Activated CD8-positive, alpha-beta memory T cell treated with anti-CD3 and anti-CD28 coated beads for 36 hours (primary cell): ENCODE measurements around the gene IPCEF1. TPM values are rescaled to one million over a fixed set of nuclear protein-coding genes. Genes with fewer than 3 reads are reported as not detected.

Experiments
- CTCF ChIA-PET: fragments of 350-600 bp; sonication (Branson Sonifier 250); formaldehyde crosslinking; loops from one replicate; lab custom pipeline; 2021; ENCODE audit warnings: antibody characterized with exemption; lab: Charles Lee
- POLR2A ChIA-PET: fragments of 350-600 bp; sonication (Branson Sonifier 250); formaldehyde crosslinking; loops from one replicate; lab custom pipeline; 2021; ENCODE audit warnings: antibody characterized with exemption; lab: Charles Lee
- total RNA-seq, 2 experiments: library from RNA; stranded (reverse); gene quantifications; one replicate each; pipeline ENCODE4 v1.2.3, GENCODE V29; 2021

The IPCEF1 gene
- total RNA-seq, 2 experiments from 2014 or later = 13.0 to 13.3 TPM

DNA sequence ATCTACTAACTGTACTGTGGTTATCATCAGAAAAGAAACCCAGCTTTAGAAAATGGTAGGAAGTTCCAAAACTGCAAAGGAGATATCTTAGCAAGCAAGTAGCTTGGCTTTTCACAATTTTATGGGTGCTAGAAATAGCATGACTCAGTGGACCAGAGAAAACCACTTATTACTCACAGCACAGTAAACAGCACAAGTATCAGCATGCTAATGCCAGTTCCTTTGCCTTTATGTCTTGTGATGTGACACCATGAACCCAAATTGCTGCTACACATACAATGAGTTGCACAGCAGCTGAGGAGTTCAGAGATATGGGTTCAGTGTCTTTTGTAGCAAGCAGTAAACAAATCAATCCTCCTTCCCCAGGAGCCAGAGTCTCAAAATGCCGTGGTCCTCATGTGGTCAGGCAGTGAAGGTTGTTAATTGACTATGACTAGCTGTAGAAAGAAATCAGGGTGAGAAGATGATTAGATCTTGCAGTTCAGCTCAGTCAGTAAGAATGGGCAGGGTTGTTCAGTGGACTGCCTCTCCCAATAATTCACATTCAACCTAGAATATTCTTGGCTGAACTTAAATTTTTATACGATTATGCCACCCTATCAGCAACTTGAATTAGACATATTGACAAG, 244.3 kb downstream of the IPCEF1 start:
- POLR2A ChIA-PET = no interaction called here
- CTCF ChIA-PET = interaction anchor here (0.6 kb wide), 1 partner anchor 10 kb away, joined by 5 read pairs; no protein-coding TSS in a partner anchor

- CTCF ChIA-PET = no interaction called here
- POLR2A ChIA-PET = no interaction called here
Observed at GRCh38 chr6:154111025-154111424, 245.6 kb downstream of the IPCEF1 start.

- CTCF ChIA-PET = no interaction called here
- POLR2A ChIA-PET = no interaction called here
Observed at GRCh38 chr6:154106251-154106650, 250.4 kb downstream of the IPCEF1 start.

Other genes starting within 250 kb of the IPCEF1 start
- gene CNKSR3, start 153.9 kb upstream of the IPCEF1 start, total RNA-seq = under 1 TPM; 0.65 to 0.94 TPM